PFSK-1 (cell line): ENCODE results near the gene TTR.

ENCODE experiments used
- FOXP2 ChIP-seq: optimal IDR thresholded peaks from 2 replicates; pipeline ENCODE3; 2011; ENCODE audit warnings: borderline replicate concordance, control low read depth, inconsistent platforms; ENCODE audit not compliant: insufficient read depth; ENCODE audit errors: extremely low read length, extremely low read depth
- POLR2AphosphoS5 ChIP-seq: IDR thresholded peaks from 2 replicates; pipeline ENCODE4 v1.6.1; 2012; ENCODE audit warnings: low read depth, mild to moderate bottlenecking, control low read depth, low read length, moderate library complexity
- REST ChIP-seq, 2 experiments: IDR thresholded peaks; 2 replicates each; pipeline versions ENCODE4 v1.6.1 to v1.8.0; 2011 to 2012; ENCODE audit warnings: low read depth in 2 of 2, low read length in 2 of 2, control low read depth in 1 of 2, inconsistent platforms in 1 of 2, mild to moderate bottlenecking in 1 of 2, moderate library complexity in 1 of 2; ENCODE audit not compliant: insufficient read depth in 1 of 2
- SIN3A ChIP-seq: IDR thresholded peaks from 2 replicates; pipeline ENCODE4 v1.6.1; 2012; ENCODE audit warnings: mild to moderate bottlenecking, low read length, moderate library complexity, borderline replicate concordance; ENCODE audit not compliant: insufficient read depth
- TAF1 ChIP-seq: IDR thresholded peaks from 2 replicates; pipeline ENCODE4 v1.6.1; 2012; ENCODE audit warnings: low read length, control low read depth, borderline replicate concordance; ENCODE audit not compliant: insufficient read depth

The TTR gene

GRCh38 chr18:31566576-31567306 lies 24.9 kb upstream of the TTR start:
- no peak for TF ChIP-seq POLR2AphosphoS5

GRCh38 chr18:31572368-31572767 lies 19.3 kb upstream of the TTR start:
- TF ChIP-seq TAF1 (no peak), POLR2AphosphoS5 (no peak), REST (IDR thresholded peaks at IDR 0.05; ENCODE audit: insufficient read depth in 1 of 2, low read depth in 2 of 2, low read length in 2 of 2) (no peak), FOXP2 (no peak), SIN3A (no peak)

GRCh38 chr18:31573051-31573450 lies 18.6 kb upstream of the TTR start:
- TF ChIP-seq REST (IDR thresholded peaks at IDR 0.05; ENCODE audit: insufficient read depth in 1 of 2, low read depth in 2 of 2, low read length in 2 of 2): no peak
- no peak for TF ChIP-seq FOXP2
- TF ChIP-seq TAF1: no peak
- no peak for TF ChIP-seq POLR2AphosphoS5
- TF ChIP-seq SIN3A: no peak

- TF ChIP-seq REST (IDR thresholded peaks at IDR 0.05; ENCODE audit: insufficient read depth in 1 of 2, low read depth in 2 of 2, low read length in 2 of 2) (no peak), POLR2AphosphoS5 (no peak), SIN3A (no peak), FOXP2 (no peak), TAF1 (no peak)
Observed at GRCh38 chr18:31574359-31574758, 17.3 kb upstream of the TTR start.

- TF ChIP-seq SIN3A (no peak), POLR2AphosphoS5 (no peak), REST (IDR thresholded peaks at IDR 0.05; ENCODE audit: insufficient read depth in 1 of 2, low read depth in 2 of 2, low read length in 2 of 2) (no peak), TAF1 (no peak), FOXP2 (no peak)
Observed at GRCh38 chr18:31575515-31576257, 16.0 kb upstream of the TTR start.
